HuH-7 (cell line): ENCODE measurements around the gene TSPAN19.

ENCODE experiments used
- DNase-seq: peaks from one replicate; pipeline ENCODE4 v3.0.0; 2011; ENCODE audit warnings: low spot score

TSPAN19 gene

DNA sequence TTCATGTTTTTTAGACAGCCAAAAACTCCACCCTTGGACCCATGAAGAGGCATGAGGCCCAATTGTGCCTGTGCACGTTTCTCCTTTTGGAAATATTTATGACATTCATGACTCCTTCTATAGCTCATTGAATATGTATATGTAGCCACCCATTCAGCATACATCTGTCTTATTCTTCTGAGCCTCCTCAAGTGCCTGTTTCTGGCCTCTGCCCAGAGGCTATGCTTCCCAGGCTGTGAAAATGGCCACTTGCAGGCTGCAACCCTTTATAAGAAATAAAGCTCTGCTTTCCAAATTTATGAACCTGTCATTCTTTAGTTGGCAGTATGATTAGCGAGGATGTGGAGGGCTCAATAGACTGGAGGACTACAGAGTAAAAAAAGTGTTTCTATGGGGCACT is 35.3 kb downstream of the TSPAN19 start:
- no peak for DNase-seq

- no peak for DNase-seq
These were observed 37.7 kb downstream of the TSPAN19 start for GRCh38 chr12:84998341-84998740.

GRCh38 chr12:84996759-84997158 is 39.3 kb downstream of the TSPAN19 start:
- DNase-seq = no peak

GRCh38 chr12:84995641-84996040 is 40.4 kb downstream of the TSPAN19 start:
- DNase-seq = no peak

DNA sequence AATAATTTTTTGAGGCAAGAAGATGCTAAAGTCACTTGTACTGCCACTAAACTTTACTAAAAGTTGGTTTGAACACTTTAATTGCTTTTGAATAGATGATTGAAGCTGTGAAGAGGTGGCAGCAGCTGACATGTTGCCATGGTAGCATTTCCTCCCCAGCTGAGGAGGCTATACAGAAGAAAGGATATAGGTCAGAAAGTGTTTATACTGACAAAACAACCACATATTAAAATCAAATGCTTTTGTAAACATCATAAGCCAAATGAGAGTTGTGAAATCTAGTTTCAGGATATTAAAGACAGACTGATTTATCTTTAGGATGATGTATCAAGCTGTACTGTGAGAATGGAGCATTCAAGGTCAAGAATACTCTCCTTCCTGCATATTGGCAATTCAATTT is 41.7 kb downstream of the TSPAN19 start:
- no peak for DNase-seq

GRCh38 chr12:84986586-84986985 is 49.5 kb downstream of the TSPAN19 start:
- no peak for DNase-seq

- no peak for DNase-seq
These were observed 50.0 kb downstream of the TSPAN19 start for GRCh38 chr12:84986117-84986516.

DNA sequence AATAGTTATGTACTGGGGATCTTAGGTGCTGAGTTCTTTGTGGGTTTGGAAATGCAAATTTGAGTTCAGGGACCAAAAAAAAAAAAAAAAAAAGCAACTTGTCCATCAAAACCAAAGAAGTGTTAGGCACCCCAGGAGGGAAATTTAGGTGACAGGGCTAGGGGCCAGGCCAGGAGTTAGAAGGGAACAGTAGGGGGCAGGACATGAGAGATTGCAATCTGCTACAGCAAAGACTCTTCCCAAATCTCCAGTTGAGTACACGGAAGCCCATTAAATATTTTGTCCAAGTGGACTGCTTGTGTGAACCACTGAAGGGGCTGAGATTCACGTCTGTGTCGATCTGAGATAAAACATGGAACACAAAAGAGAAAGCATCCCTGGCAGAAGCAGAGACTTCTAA is 52.8 kb downstream of the TSPAN19 start:
- no peak for DNase-seq

DNA sequence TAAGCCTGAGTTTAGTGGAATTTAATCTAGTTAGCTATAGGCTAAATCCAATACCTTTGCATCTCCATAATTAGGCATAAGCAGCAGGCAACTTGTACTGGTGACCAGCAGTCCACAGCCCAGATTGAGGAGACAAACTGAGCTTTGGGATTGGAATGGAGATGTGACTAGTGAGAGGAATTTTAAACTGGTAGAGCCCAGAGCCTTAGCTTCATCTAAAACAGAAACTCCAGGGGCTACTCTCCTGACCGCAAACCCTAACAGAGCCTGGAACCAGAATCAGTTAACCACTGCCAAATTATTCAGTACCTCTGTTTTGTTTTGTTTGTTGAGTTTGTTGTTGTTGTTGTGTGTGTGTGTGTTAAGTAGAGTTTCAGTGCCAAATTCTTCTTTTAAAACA is 53.2 kb downstream of the TSPAN19 start:
- DNase-seq = no peak

GRCh38 chr12:84978921-84979320 is 57.2 kb downstream of the TSPAN19 start:
- no peak for DNase-seq

- no peak for DNase-seq
These were observed 59.9 kb downstream of the TSPAN19 start for GRCh38 chr12:84976133-84976532.

- DNase-seq = no peak
These were observed 61.8 kb downstream of the TSPAN19 start for GRCh38 chr12:84974155-84974815.

DNA sequence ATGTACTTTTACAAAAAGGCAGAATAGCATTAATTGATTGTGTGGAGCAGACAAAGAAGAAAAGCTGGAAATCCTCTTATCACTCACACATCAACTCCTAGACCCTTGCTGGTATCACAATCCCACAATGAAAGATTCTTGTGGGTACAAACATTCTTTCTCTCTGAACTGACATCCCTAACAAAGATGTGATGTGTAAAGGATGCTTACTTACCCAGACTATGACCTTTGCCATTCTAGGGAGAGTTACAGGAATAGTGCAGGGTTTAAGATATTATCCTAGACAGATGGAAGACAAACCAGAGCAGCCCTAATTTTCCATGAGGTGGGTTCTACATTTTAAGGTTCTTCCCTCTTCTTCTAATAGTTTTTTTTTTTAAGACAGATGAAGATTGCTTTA is 63.1 kb downstream of the TSPAN19 start:
- no peak for DNase-seq

DNA sequence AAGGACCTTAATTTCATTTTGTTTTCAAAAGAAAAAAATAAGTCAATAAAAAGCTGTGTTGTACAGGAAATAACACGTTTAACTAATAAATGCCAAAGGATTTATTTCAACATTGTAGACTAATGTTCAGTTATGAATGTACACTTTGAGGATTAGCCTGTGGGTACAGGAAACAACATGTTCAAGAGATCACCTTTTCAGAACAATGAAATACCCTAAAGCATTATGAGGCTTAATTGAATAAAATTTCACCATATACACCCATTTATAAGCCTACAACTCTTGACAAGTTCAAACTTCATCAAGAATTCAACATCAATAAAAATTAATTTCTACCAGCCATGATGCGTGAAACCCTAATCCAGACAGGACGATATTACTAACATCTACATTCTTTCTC is 66.9 kb downstream of the TSPAN19 start:
- no peak for DNase-seq
